ENCODE measurements around the gene SMS.

GRCh38 chrX:21972721-21973120 lies 32.2 kb downstream of the SMS start:
- TF ChIP-seq, protein P1, sequence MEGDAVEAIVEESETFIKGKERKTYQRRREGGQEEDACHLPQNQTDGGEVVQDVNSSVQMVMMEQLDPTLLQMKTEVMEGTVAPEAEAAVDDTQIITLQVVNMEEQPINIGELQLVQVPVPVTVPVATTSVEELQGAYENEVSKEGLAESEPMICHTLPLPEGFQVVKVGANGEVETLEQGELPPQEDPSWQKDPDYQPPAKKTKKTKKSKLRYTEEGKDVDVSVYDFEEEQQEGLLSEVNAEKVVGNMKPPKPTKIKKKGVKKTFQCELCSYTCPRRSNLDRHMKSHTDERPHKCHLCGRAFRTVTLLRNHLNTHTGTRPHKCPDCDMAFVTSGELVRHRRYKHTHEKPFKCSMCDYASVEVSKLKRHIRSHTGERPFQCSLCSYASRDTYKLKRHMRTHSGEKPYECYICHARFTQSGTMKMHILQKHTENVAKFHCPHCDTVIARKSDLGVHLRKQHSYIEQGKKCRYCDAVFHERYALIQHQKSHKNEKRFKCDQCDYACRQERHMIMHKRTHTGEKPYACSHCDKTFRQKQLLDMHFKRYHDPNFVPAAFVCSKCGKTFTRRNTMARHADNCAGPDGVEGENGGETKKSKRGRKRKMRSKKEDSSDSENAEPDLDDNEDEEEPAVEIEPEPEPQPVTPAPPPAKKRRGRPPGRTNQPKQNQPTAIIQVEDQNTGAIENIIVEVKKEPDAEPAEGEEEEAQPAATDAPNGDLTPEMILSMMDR (IDR thresholded peaks at IDR 0.05; ENCODE audit: low read length), result no peak
- TF ChIP-seq EZH2 (optimal IDR thresholded peaks at IDR 0.05; ENCODE audit: low read depth, low read length), result no peak
